HepG2 (cell line): ENCODE measurements around the gene VASH2. TPM values are rescaled to one million over a fixed set of nuclear protein-coding genes. Genes with fewer than 3 reads are reported as not detected.
A peak's percentile ranks its signal among the peaks of the same experiment; 100 is the strongest.

Source experiments
- HNRNPL ChIP-seq: fragments of 200-400 bp; formaldehyde crosslinking; IDR thresholded peaks from 2 replicates; pipeline ENCODE4 v1.6.1; 2017; ENCODE audit warnings: mild to moderate bottlenecking, low read depth, low read length
- KAT8 ChIP-seq: IDR thresholded peaks from 2 replicates; pipeline ENCODE4 v1.6.1; 2016; ENCODE audit warnings: missing genetic modification reagents, missing compliant biosample characterization
- MAFF ChIP-seq: IDR thresholded peaks from 2 replicates; pipeline ENCODE4 v1.6.1; 2011; ENCODE audit warnings: low read depth, low read length, improper control_type of control experiment
- PRMT3 ChIP-seq: sonication (generic); formaldehyde crosslinking; IDR thresholded peaks from 2 replicates; pipeline ENCODE4 v1.8.1; 2022; ENCODE audit warnings: low read depth, mild to moderate bottlenecking, moderate library complexity, missing genetic modification reagents, borderline replicate concordance
- SMC3 ChIP-seq: IDR thresholded peaks from 2 replicates; pipeline ENCODE4 v1.6.1; 2011; ENCODE audit warnings: low read length, improper control_type of control experiment
- SNRNP70 ChIP-seq: fragments of 200-400 bp; formaldehyde crosslinking; IDR thresholded peaks from 2 replicates; pipeline ENCODE4 v1.6.1; 2017; ENCODE audit warnings: mild to moderate bottlenecking, low read depth, low read length, moderate library complexity
- ZNF329 ChIP-seq: sonication (generic); formaldehyde crosslinking; IDR thresholded peaks from 2 replicates; pipeline ENCODE4 v1.9.0; 2021; ENCODE audit warnings: low read depth, mild to moderate bottlenecking, missing genetic modification reagents
- ZNF441 ChIP-seq: sonication (generic); formaldehyde crosslinking; IDR thresholded peaks from 2 replicates; pipeline ENCODE4 v1.7.0; 2021; ENCODE audit warnings: missing genetic modification reagents, borderline replicate concordance
- ZNF549 ChIP-seq: sonication (generic); formaldehyde crosslinking; IDR thresholded peaks from 2 replicates; pipeline ENCODE4 v1.5.0; 2020; ENCODE audit warnings: missing genetic modification reagents
- ZNF850 ChIP-seq: sonication (generic); formaldehyde crosslinking; conservative IDR thresholded peaks from 2 replicates; pipeline ENCODE4 v1.9.0; 2021; ENCODE audit warnings: mild to moderate bottlenecking, missing genetic modification reagents
- polyA plus RNA-seq, 8 experiments: library from polyadenylated mRNA; depleted of rRNA in 3 of 8; stranded (reverse) in 7 of 8; unstranded in 1 of 8; fragments of >200 nt; fragmentation: Illumina TruSeq in 4 of 8; extraction: Trizol in 4 of 8; gene quantifications; 2 replicates each; pipeline versions ENCODE4 v1.2.1 to v1.2.3, GENCODE V29; 2011 to 2016; ENCODE audit warnings: low read depth in 4 of 8, missing spikeins in 1 of 8, mixed read lengths in 1 of 8; ENCODE audit not compliant: insufficient read depth in 1 of 8
- total RNA-seq, 5 experiments: library from RNA; depleted of rRNA; stranded (reverse); fragments of >200 nt; fragmentation: Illumina TruSeq; extraction: Trizol; gene quantifications; 2 replicates each; pipeline ENCODE4 v1.2.3, GENCODE V29; 2016; ENCODE audit warnings: low read depth in 1 of 5
- TF ChIP-seq, protein P1 (sequence below): sonication (generic); formaldehyde crosslinking; IDR thresholded peaks from 2 replicates; pipeline ENCODE4 v1.5.0; 2020; ENCODE audit warnings: missing genetic modification reagents
- TF ChIP-seq, protein P2 (sequence below): IDR thresholded peaks from 2 replicates; pipeline ENCODE4 v1.6.1; 2012; ENCODE audit warnings: low read depth, low read length, improper control_type of control experiment
- TF ChIP-seq, protein P3 (sequence below): sonication (generic); formaldehyde crosslinking; IDR thresholded peaks from 2 replicates; pipeline ENCODE4 v1.5.0; 2020; ENCODE audit warnings: mild to moderate bottlenecking, missing genetic modification reagents, moderate library complexity
- TF ChIP-seq, protein P4 (sequence below): sonication (generic); formaldehyde crosslinking; IDR thresholded peaks from 2 replicates; pipeline ENCODE4 v1.9.0; 2021; ENCODE audit warnings: missing genetic modification reagents, mild to moderate bottlenecking, borderline replicate concordance
- TF ChIP-seq, protein P5 (sequence below): IDR thresholded peaks from 2 replicates; pipeline ENCODE4 v1.6.1; 2016; ENCODE audit warnings: missing compliant biosample characterization, missing genetic modification reagents, borderline replicate concordance
- TF ChIP-seq, protein P6 (sequence below): IDR thresholded peaks from 2 replicates; pipeline ENCODE4 v1.4.0; 2020; ENCODE audit warnings: mild to moderate bottlenecking, missing genetic modification reagents

VASH2 gene
- total and polyA plus RNA-seq, 2 of the 13 experiments (the other 11 are each of a cell fraction or from before 2014, with no cell fraction given) = 0.44 to 1.00 TPM

DNA sequence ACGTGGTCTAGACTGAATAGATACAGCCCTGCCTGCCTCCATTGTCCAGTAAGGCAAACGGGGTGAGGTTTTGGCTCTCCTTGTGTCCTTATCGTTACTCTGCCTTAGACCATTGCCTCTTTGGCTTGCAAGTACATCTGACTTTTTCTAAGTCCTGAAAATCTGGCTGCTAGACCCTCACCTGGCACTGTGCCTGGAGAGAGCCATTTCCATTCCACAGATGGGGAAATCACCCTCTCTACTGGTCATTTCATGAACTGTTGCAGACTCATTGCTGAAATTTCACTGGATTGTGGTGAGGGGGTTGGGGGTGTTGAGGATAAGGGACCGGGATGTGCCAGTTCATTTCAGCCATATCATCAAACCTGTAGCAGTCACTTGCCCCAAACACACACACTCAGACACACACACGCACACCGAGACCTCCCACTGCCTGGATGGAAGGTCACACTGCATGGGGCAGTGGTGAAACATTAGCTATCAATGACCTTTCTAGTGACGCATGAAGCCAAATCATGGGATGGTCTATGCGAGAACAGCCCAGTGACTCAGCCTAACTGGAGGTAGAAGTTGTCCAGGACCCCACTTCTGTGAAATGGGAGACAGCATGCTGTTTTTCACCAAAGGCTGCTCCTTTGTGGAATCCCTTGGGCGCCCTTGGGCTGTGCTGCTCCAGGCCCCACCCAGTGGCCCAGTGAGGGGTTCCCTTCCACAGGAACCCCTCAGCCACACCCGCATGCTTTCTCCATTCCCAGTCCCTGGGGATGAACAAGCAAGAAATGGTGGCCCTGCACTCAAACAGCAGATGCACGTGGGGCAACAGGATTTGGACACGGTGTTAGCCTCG lies 34.9 kb upstream of the VASH2 start (continued):
- TF ChIP-seq KAT8 (no peak), SNRNP70 (no peak), HNRNPL (no peak), ZNF329 (CRISPR knock-in tag) (no peak), ZNF549 (CRISPR knock-in tag) (no peak), PRMT3 (no peak), ZNF850 (CRISPR knock-in tag) (no peak), ZNF441 (CRISPR knock-in tag) (no peak), SMC3 (peak; percentile 71; the same call in 1 of the 2 replicates), MAFF (no peak)
- TF ChIP-seq, protein P1, sequence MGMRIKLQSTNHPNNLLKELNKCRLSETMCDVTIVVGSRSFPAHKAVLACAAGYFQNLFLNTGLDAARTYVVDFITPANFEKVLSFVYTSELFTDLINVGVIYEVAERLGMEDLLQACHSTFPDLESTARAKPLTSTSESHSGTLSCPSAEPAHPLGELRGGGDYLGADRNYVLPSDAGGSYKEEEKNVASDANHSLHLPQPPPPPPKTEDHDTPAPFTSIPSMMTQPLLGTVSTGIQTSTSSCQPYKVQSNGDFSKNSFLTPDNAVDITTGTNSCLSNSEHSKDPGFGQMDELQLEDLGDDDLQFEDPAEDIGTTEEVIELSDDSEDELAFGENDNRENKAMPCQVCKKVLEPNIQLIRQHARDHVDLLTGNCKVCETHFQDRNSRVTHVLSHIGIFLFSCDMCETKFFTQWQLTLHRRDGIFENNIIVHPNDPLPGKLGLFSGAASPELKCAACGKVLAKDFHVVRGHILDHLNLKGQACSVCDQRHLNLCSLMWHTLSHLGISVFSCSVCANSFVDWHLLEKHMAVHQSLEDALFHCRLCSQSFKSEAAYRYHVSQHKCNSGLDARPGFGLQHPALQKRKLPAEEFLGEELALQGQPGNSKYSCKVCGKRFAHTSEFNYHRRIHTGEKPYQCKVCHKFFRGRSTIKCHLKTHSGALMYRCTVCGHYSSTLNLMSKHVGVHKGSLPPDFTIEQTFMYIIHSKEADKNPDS = no peak
- TF ChIP-seq, protein P2, sequence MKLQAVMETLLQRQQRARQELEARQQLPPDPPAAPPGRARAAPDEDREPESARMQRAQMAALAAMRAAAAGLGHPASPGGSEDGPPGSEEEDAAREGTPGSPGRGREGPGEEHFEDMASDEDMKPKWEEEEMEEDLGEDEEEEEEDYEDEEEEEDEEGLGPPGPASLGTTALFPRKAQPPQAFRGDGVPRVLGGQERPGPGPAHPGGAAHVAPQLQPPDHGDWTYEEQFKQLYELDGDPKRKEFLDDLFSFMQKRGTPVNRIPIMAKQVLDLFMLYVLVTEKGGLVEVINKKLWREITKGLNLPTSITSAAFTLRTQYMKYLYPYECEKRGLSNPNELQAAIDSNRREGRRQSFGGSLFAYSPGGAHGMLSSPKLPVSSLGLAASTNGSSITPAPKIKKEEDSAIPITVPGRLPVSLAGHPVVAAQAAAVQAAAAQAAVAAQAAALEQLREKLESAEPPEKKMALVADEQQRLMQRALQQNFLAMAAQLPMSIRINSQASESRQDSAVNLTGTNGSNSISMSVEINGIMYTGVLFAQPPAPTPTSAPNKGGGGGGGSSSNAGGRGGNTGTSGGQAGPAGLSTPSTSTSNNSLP = peak; percentile 43; the same call in 1 of the 2 replicates
- TF ChIP-seq, protein P3, sequence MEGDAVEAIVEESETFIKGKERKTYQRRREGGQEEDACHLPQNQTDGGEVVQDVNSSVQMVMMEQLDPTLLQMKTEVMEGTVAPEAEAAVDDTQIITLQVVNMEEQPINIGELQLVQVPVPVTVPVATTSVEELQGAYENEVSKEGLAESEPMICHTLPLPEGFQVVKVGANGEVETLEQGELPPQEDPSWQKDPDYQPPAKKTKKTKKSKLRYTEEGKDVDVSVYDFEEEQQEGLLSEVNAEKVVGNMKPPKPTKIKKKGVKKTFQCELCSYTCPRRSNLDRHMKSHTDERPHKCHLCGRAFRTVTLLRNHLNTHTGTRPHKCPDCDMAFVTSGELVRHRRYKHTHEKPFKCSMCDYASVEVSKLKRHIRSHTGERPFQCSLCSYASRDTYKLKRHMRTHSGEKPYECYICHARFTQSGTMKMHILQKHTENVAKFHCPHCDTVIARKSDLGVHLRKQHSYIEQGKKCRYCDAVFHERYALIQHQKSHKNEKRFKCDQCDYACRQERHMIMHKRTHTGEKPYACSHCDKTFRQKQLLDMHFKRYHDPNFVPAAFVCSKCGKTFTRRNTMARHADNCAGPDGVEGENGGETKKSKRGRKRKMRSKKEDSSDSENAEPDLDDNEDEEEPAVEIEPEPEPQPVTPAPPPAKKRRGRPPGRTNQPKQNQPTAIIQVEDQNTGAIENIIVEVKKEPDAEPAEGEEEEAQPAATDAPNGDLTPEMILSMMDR (CRISPR knock-in tag) = peak; percentile 82
- TF ChIP-seq, protein P4, sequence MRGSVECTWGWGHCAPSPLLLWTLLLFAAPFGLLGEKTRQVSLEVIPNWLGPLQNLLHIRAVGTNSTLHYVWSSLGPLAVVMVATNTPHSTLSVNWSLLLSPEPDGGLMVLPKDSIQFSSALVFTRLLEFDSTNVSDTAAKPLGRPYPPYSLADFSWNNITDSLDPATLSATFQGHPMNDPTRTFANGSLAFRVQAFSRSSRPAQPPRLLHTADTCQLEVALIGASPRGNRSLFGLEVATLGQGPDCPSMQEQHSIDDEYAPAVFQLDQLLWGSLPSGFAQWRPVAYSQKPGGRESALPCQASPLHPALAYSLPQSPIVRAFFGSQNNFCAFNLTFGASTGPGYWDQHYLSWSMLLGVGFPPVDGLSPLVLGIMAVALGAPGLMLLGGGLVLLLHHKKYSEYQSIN (CRISPR knock-in tag) = no peak
- TF ChIP-seq, protein P5, sequence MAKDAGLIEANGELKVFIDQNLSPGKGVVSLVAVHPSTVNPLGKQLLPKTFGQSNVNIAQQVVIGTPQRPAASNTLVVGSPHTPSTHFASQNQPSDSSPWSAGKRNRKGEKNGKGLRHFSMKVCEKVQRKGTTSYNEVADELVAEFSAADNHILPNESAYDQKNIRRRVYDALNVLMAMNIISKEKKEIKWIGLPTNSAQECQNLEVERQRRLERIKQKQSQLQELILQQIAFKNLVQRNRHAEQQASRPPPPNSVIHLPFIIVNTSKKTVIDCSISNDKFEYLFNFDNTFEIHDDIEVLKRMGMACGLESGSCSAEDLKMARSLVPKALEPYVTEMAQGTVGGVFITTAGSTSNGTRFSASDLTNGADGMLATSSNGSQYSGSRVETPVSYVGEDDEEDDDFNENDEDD (CRISPR knock-in tag) = no peak
- TF ChIP-seq, protein P6, sequence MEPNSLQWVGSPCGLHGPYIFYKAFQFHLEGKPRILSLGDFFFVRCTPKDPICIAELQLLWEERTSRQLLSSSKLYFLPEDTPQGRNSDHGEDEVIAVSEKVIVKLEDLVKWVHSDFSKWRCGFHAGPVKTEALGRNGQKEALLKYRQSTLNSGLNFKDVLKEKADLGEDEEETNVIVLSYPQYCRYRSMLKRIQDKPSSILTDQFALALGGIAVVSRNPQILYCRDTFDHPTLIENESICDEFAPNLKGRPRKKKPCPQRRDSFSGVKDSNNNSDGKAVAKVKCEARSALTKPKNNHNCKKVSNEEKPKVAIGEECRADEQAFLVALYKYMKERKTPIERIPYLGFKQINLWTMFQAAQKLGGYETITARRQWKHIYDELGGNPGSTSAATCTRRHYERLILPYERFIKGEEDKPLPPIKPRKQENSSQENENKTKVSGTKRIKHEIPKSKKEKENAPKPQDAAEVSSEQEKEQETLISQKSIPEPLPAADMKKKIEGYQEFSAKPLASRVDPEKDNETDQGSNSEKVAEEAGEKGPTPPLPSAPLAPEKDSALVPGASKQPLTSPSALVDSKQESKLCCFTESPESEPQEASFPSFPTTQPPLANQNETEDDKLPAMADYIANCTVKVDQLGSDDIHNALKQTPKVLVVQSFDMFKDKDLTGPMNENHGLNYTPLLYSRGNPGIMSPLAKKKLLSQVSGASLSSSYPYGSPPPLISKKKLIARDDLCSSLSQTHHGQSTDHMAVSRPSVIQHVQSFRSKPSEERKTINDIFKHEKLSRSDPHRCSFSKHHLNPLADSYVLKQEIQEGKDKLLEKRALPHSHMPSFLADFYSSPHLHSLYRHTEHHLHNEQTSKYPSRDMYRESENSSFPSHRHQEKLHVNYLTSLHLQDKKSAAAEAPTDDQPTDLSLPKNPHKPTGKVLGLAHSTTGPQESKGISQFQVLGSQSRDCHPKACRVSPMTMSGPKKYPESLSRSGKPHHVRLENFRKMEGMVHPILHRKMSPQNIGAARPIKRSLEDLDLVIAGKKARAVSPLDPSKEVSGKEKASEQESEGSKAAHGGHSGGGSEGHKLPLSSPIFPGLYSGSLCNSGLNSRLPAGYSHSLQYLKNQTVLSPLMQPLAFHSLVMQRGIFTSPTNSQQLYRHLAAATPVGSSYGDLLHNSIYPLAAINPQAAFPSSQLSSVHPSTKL = 0 out of 2 replicates have a peak, but pooled peaks have one; percentile 7
